IMR-90 (cell line): ENCODE measurements around the gene EYS.

Experiments
- CTCF ChIP-seq: conservative IDR thresholded peaks from 2 replicates; pipeline ENCODE4 v1.5.1; 2012; ENCODE audit warnings: mild to moderate bottlenecking, low read depth, low read length, improper control_type of control experiment
- ELK1 ChIP-seq: fragments of 150-350 bp; IDR thresholded peaks from 2 replicates; pipeline ENCODE4 v1.6.1; 2016; ENCODE audit warnings: low read depth, mild to moderate bottlenecking, low read length, moderate library complexity, borderline replicate concordance
- NFE2L2 ChIP-seq: fragments of 150-350 bp; IDR thresholded peaks from 2 replicates; pipeline ENCODE4 v1.6.1; 2016; ENCODE audit warnings: low read depth, mild to moderate bottlenecking, low read length
- POLR2A ChIP-seq: IDR thresholded peaks from 2 replicates; pipeline ENCODE4 v1.6.1; 2012; ENCODE audit warnings: mild to moderate bottlenecking, low read depth, low read length
- RAD21 ChIP-seq: IDR thresholded peaks from 2 replicates; pipeline ENCODE4 v1.6.1; 2012; ENCODE audit warnings: low read length, improper control_type of control experiment
- RCOR1 ChIP-seq: IDR thresholded peaks from 2 replicates; pipeline ENCODE4 v1.6.1; 2012; ENCODE audit warnings: mild to moderate bottlenecking, low read length, improper control_type of control experiment; ENCODE audit not compliant: insufficient replicate concordance

GRCh38 chr6:64255000-64255399, 1452.0 kb downstream of the EYS start:
- TF ChIP-seq CTCF (no peak), RAD21 (no peak), RCOR1 (no peak), POLR2A (no peak), ELK1 (no peak), NFE2L2 (no peak)
